Measurements from ENCODE around the gene LIPC.

The LIPC gene

GRCh38 chr15:58404722-58405121 lies 27.1 kb upstream of the LIPC start:
- H2AFZ ChIP-seq (ENCODE audit: low read depth, low read length): no peak overlapping the region
- no peak overlapping the region for H3K4me3 ChIP-seq (ENCODE audit: low read depth in 1 of 2, low read length in 2 of 2)
- no peak overlapping the region for H3K9ac ChIP-seq (ENCODE audit: low read depth, low read length)
- no peaks in the 10 kb centered on the region for H4K20me1 ChIP-seq (ENCODE audit: insufficient read depth, low read length)
- no peak overlapping the region for H3K27ac ChIP-seq (ENCODE audit: low read length)
- H3K4me2 ChIP-seq (ENCODE audit: insufficient read depth, low read length): no peak overlapping the region
- no peaks in the 10 kb centered on the region for H3K79me2 ChIP-seq (ENCODE audit: insufficient read depth, low read length)
- no peak for DNase-seq
- no peak for ATAC-seq (ENCODE audit: insufficient read depth, low read depth)
- TF ChIP-seq, protein P1, sequence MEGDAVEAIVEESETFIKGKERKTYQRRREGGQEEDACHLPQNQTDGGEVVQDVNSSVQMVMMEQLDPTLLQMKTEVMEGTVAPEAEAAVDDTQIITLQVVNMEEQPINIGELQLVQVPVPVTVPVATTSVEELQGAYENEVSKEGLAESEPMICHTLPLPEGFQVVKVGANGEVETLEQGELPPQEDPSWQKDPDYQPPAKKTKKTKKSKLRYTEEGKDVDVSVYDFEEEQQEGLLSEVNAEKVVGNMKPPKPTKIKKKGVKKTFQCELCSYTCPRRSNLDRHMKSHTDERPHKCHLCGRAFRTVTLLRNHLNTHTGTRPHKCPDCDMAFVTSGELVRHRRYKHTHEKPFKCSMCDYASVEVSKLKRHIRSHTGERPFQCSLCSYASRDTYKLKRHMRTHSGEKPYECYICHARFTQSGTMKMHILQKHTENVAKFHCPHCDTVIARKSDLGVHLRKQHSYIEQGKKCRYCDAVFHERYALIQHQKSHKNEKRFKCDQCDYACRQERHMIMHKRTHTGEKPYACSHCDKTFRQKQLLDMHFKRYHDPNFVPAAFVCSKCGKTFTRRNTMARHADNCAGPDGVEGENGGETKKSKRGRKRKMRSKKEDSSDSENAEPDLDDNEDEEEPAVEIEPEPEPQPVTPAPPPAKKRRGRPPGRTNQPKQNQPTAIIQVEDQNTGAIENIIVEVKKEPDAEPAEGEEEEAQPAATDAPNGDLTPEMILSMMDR (IDR thresholded peaks at IDR 0.05; ENCODE audit: borderline replicate concordance, extremely low read depth, low read length, poor library complexity, severe bottlenecking): no peak
- TF ChIP-seq EZH2 (IDR thresholded peaks at IDR 0.05; ENCODE audit: borderline replicate concordance, low read depth, low read length, severe bottlenecking): no peak
- no peaks in the 10 kb centered on the region for H3K27me3 ChIP-seq (ENCODE audit: insufficient read depth, low read length, poor library complexity)
- H3K4me1 ChIP-seq (ENCODE audit: insufficient read depth, low read length): peaks cover 11% of the 10 kb centered on the region
- H3K9me3 ChIP-seq (ENCODE audit: insufficient read depth, low read length, severe bottlenecking): no peaks in the 10 kb centered on the region
- no peaks in the 10 kb centered on the region for H3K36me3 ChIP-seq (ENCODE audit: insufficient read depth, low read length)

DNA sequence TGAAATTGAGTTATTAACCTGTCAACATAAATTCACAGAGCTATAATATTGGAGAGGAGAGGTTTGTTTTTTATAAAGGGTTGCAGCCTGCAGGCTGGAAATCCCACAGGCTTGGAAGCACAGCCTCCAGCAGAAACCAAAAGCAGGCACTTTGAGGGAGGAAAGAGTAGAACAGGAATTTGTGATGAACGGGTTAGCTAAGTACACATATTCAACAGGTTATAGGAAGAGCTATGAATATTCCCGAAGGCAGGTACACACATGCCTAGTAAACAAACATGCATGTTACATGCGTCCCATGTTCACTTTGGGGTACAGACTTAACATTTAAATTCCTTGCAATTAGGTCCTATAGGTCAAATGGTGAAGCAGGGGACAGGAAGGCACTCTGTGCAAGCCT lies 25.9 kb upstream of the LIPC start:
- Histone ChIP-seq H3K36me3 (ENCODE audit: insufficient read depth, low read length) (no peaks in the 10 kb centered on the region), H3K79me2 (ENCODE audit: insufficient read depth, low read length) (no peaks in the 10 kb centered on the region), H3K4me2 (ENCODE audit: insufficient read depth, low read length) (no peak overlapping the region), H4K20me1 (ENCODE audit: insufficient read depth, low read length) (no peaks in the 10 kb centered on the region), H3K9me3 (ENCODE audit: insufficient read depth, low read length, severe bottlenecking) (no peaks in the 10 kb centered on the region), H3K4me1 (ENCODE audit: insufficient read depth, low read length) (peaks cover 18% of the 10 kb centered on the region), H3K4me3 (ENCODE audit: low read depth in 1 of 2, low read length in 2 of 2) (no peak overlapping the region), H2AFZ (ENCODE audit: low read depth, low read length) (no peak overlapping the region), H3K9ac (ENCODE audit: low read depth, low read length) (no peak overlapping the region), H3K27me3 (ENCODE audit: insufficient read depth, low read length, poor library complexity) (no peaks in the 10 kb centered on the region), H3K27ac (ENCODE audit: low read length) (no peak overlapping the region)
- no peak for TF ChIP-seq EZH2 (IDR thresholded peaks at IDR 0.05; ENCODE audit: borderline replicate concordance, low read depth, low read length, severe bottlenecking)
- TF ChIP-seq, protein P1 (IDR thresholded peaks at IDR 0.05; ENCODE audit: borderline replicate concordance, extremely low read depth, low read length, poor library complexity, severe bottlenecking): no peak
- ATAC-seq (ENCODE audit: insufficient read depth, low read depth) (no peak), DNase-seq (no peak)

DNA sequence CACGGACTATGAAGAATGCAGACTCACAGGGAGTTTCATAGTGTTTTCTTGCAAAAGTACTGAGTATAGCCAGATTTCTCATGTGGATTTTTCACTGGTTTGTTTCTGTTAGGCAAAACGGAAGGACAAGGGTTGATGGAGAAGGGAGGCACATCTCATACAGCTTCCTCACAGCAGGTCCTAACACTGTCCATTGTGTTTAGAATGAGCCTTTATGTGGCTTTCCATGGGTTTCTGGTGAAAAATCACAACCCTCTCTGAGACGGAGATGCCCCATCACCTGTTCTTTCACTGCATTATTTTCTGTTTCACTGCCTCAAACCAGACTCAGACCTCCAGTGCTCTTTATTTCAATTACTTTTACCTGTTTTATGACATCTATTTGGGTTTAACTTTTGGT lies 25.0 kb upstream of the LIPC start:
- no peaks in the 10 kb centered on the region for H3K36me3 ChIP-seq (ENCODE audit: insufficient read depth, low read length)
- H3K9ac ChIP-seq (ENCODE audit: low read depth, low read length): no peak overlapping the region
- H3K4me1 ChIP-seq (ENCODE audit: insufficient read depth, low read length): peaks cover 28% of the 10 kb centered on the region
- H3K4me3 ChIP-seq (ENCODE audit: low read depth in 1 of 2, low read length in 2 of 2): no peak overlapping the region
- DNase-seq (no peak), ATAC-seq (ENCODE audit: insufficient read depth, low read depth) (no peak)
- no peaks in the 10 kb centered on the region for H3K9me3 ChIP-seq (ENCODE audit: insufficient read depth, low read length, severe bottlenecking)
- no peaks in the 10 kb centered on the region for H3K27me3 ChIP-seq (ENCODE audit: insufficient read depth, low read length, poor library complexity)
- H4K20me1 ChIP-seq (ENCODE audit: insufficient read depth, low read length): no peaks in the 10 kb centered on the region
- TF ChIP-seq, protein P1 (IDR thresholded peaks at IDR 0.05; ENCODE audit: borderline replicate concordance, extremely low read depth, low read length, poor library complexity, severe bottlenecking): no peak
- no peak for TF ChIP-seq EZH2 (IDR thresholded peaks at IDR 0.05; ENCODE audit: borderline replicate concordance, low read depth, low read length, severe bottlenecking)
- no peak overlapping the region for H3K4me2 ChIP-seq (ENCODE audit: insufficient read depth, low read length)
- H3K79me2 ChIP-seq (ENCODE audit: insufficient read depth, low read length): 0 out of 2 replicates have a peak, but pooled peaks cover 4% of the 10 kb centered on the region
- no peak overlapping the region for H3K27ac ChIP-seq (ENCODE audit: low read length)
- no peak overlapping the region for H2AFZ ChIP-seq (ENCODE audit: low read depth, low read length)

All from DND-41 (cell line).